Measurements from ENCODE around the gene SBNO2. TPM values are rescaled to one million over a fixed set of nuclear protein-coding genes. Genes with fewer than 3 reads are reported as not detected.

Gene SBNO2
- total RNA-seq, 1 experiment from 2014 or later = 46.3 TPM

GRCh38 chr19:1163283-1163933 lies 10.7 kb downstream of the SBNO2 start:
- Histone ChIP-seq H2BK12ac (ENCODE audit: insufficient read length, low read depth, low read length) (no peak overlapping the region), H2BK15ac (ENCODE audit: low read depth, low read length) (no peak overlapping the region), H3K27me3 (ENCODE audit: insufficient read depth, low read length) (no peaks in the 10 kb centered on the region), H3K4ac (ENCODE audit: low read depth, low read length) (no peak overlapping the region), H3K4me2 (ENCODE audit: insufficient read depth, insufficient read length, low read length) (no peak overlapping the region), H3K56ac (ENCODE audit: insufficient read length, low read depth, low read length) (no peak overlapping the region), H3T11ph (ENCODE audit: low read length) (no peak overlapping the region), H3K79me2 (ENCODE audit: insufficient read depth, low read length) (no peaks in the 10 kb centered on the region; the same call in 1 of the 2 replicates), H3K23ac (ENCODE audit: insufficient read length, low read depth, low read length) (no peak overlapping the region), H3K9ac (ENCODE audit: extremely low read depth, insufficient read length, low read length) (no peak overlapping the region), H3K14ac (ENCODE audit: insufficient read depth, low read length) (no peak overlapping the region), H3K4me1 (ENCODE audit: insufficient read depth, low read length) (no peaks in the 10 kb centered on the region), H3K79me1 (ENCODE audit: insufficient read depth, low read depth, low read length, poor library complexity, severe bottlenecking) (peaks cover 8% of the 10 kb centered on the region), H3K18ac (ENCODE audit: insufficient read length, low read depth, low read length) (no peak overlapping the region), H3K9me3 (ENCODE audit: control insufficient read depth, low read depth, low read length) (no peaks in the 10 kb centered on the region), H2AK5ac (ENCODE audit: insufficient read length, low read length) (no peak overlapping the region), H2BK120ac (ENCODE audit: low read depth, low read length, poor library complexity, severe bottlenecking) (no peak overlapping the region), H2BK20ac (ENCODE audit: low read depth, low read length, poor library complexity, severe bottlenecking) (no peak overlapping the region), H4K8ac (replicated peaks; ENCODE audit: insufficient read length, low read depth, low read length) (no peak overlapping the region), H4K91ac (ENCODE audit: insufficient read length, low read depth, low read length) (no peak overlapping the region), H3K27ac (ENCODE audit: insufficient read length, low read depth, low read length) (no peak overlapping the region), H4K20me1 (ENCODE audit: control insufficient read depth, insufficient read depth, insufficient read length) (no peaks in the 10 kb centered on the region), H3K23me2 (ENCODE audit: insufficient read length, low read depth, low read length, poor library complexity, severe bottlenecking) (no peaks in the 10 kb centered on the region), H4K5ac (ENCODE audit: insufficient read length, low read depth, low read length) (no peak overlapping the region), H2AFZ (ENCODE audit: low read length) (no peak overlapping the region), H2BK5ac (ENCODE audit: insufficient read length, low read length) (no peak overlapping the region)
- Mint-ChIP-seq H3K9me3 (no peaks in the 10 kb centered on the region), H3K4me3 (no peak overlapping the region; a peak in 1 of 5 replicates), H3K36me3 (ENCODE audit: insufficient read depth in 1 of 3, low read depth in 3 of 3) (peaks cover 0 to 4% (median 1%) of the 10 kb centered on the region in 3 experiments; a peak in 3 of 7 replicates), H3K4me1 (peaks cover 9 to 12% of the 10 kb centered on the region in 2 experiments), H3K27me3 (ENCODE audit: low read depth) (no peaks in the 10 kb centered on the region; the same call in 1 of the 2 replicates), H3K27ac (no peak overlapping the region; a peak in 1 of 7 replicates)
- DNase-seq = no peak
- no CpG with 5 or more reads among the region's 41 CpGs for WGBS (ENCODE audit: extremely low coverage, insufficient read length, low lambda C conversion rate)
- TF ChIP-seq CTCF (conservative IDR thresholded peaks at IDR 0.05) = no peak
